GM18519 (cell line): Measurements from ENCODE around the gene ZDHHC3.
"Not testable (repeated sequence)": the region's sequence is repeated elsewhere in the genome, so short reads cannot be mapped to it uniquely, and the experiment has no call there.

ENCODE experiments used
- ATAC-seq: cut with Tn5 transposase; IDR thresholded peaks from one replicate; pipeline ENCODE4 v1.9.1; 2021; ENCODE audit warnings: mild to moderate bottlenecking, moderate library complexity; ENCODE audit not compliant: unreplicated experiment, low FRiP score

The ZDHHC3 gene

DNA sequence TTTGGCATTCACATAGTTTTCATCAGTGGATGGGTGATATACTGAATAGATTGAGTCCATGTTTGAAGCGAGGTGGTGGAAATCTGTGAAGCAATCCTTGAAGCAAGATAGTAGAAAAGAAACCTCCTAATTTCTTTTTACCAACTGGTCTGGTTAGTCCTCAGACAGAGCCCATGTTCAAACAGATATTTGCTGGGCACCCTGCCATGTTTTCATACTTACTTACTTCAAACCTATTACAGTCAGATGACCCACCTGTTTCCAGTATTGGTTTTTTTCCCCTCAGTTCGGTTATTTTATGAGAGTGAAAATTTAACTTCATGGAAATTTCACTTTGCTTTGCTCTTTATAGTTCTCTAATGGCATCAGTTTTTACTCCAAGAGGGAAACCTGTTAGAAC is 23.8 kb upstream of the ZDHHC3 start:
- no peak for ATAC-seq

GRCh38 chr3:44996556-44996969 is 20.6 kb upstream of the ZDHHC3 start:
- ATAC-seq = no peak

GRCh38 chr3:44995142-44995770 is 19.3 kb upstream of the ZDHHC3 start:
- ATAC-seq = no peak

GRCh38 chr3:44993471-44994205 is 17.7 kb upstream of the ZDHHC3 start:
- ATAC-seq = no peak

- ATAC-seq = no peak
Measured at GRCh38 chr3:44992555-44993470, 16.8 kb upstream of the ZDHHC3 start.

- ATAC-seq = no peak
Measured at GRCh38 chr3:44991326-44991725, 15.4 kb upstream of the ZDHHC3 start.

- no peak for ATAC-seq
Measured at GRCh38 chr3:44989636-44990373, 13.8 kb upstream of the ZDHHC3 start.

DNA sequence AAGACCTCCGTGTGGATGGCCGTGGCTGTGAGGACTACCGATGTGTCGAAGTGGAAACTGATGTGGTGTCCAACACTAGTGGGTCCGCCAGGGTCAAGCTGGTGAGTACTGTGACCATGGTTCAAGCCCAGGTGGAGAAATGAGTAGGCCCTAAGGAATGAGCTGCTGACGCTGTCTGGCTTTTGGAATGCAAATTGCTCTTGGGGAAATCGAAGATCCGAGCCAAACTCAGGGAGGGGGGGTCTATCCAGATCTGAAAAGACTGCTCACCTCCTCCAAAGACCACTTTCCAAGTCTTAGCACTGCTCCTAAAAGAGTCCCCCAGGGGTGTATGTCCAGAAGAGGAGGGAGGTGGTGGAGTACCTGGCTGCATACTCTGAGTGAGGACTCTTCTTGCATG is 13.2 kb upstream of the ZDHHC3 start:
- no peak for ATAC-seq

GRCh38 chr3:44988073-44988472 is 12.1 kb upstream of the ZDHHC3 start:
- ATAC-seq = no peak

- ATAC-seq = no peak
Measured at GRCh38 chr3:44987332-44987731, 11.4 kb upstream of the ZDHHC3 start.

- ATAC-seq = not testable (repeated sequence)
Measured at GRCh38 chr3:44986330-44986729, 10.4 kb upstream of the ZDHHC3 start.

- ATAC-seq = no peak
Measured at GRCh38 chr3:44984335-44984734, 8.4 kb upstream of the ZDHHC3 start.

- ATAC-seq = no peak
Measured at GRCh38 chr3:44983484-44983941, 7.5 kb upstream of the ZDHHC3 start.

- ATAC-seq = no peak
Measured at GRCh38 chr3:44982817-44983216, 6.8 kb upstream of the ZDHHC3 start.

DNA sequence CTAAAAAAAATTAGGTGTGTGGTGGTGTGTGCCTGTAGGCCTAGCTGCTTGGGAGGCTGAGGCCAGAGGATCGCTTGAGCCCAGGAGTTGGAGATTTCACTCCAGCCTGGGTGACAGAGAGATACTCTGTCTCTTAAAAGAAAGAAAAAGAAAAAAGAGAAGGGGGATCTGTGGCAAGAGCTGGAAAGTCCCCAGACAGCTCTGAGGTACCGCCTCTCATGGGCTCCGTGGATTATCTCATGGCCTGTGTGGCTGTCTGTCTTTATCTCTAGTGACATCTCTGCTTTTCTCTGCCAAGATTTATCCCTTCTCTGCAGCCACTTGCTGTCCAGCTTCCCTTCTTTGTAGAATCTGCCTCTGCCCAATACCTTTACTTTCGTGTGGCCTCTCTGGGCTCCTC is 5.8 kb upstream of the ZDHHC3 start:
- no peak for ATAC-seq

DNA sequence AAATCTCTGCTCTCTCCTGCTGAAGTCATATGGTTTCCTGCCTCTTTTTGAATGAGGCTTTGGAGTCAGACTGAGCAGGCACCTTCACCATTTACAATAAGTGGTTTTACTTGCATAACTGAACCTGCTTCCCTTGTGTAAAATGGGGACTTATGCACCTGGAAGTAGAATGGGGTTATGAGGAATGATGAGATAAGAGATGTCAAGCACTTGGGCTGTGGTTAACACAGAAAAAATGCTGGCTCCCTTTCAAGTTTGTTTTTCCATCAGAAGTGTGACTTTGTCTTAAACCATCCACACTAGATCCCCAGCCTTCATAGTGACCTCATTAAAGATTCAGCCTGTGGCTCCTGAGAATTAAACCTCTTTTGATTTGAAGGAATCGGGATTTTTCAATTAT is 5.2 kb upstream of the ZDHHC3 start:
- no peak for ATAC-seq

- no peak for ATAC-seq
Measured at GRCh38 chr3:44974416-44974815, 1.6 kb downstream of the ZDHHC3 start.

DNA sequence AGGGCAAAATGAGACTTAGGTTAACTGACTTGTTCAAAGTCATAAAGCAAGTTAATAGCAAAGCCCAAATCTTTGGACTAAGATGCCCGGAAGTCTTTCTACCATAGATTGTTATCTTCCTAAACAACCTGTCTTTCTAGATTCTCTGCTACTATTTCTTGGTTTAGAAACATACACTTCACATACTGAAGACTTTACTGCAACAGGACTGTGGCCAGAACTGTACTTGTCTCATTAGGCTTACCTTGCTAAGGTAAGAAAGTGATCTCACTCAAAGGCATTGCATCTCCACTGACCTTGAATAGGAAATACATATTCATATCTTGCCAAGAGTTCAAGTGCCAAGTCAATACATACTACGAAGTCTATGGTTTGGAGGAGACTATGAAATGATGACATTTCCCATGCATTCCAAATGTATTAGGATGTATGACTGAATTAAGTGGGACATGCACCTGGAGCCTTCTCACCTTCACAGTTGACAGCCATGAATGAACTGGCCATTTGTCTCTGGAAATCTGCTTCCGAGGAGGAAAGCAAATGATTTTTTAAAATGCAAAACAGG is 5.0 kb downstream of the ZDHHC3 start:
- ATAC-seq = no peak

DNA sequence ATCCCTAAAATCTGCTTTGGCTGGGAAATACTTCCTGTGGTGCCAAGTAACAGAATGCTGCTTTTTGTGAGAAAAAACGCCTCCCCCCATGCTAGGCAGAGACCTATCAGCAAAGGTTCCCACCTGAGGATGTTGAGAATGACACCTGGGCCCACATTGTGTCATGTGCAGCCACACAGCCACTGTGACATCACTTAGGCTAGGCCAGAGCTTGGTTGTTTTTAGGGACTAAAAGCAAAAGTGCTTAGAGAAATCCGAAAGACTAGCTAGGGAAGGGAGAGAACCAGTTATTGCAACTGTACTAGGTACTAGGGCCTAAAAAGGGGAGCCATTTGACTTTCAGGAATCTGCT is 6.2 kb downstream of the ZDHHC3 start:
- no peak for ATAC-seq

DNA sequence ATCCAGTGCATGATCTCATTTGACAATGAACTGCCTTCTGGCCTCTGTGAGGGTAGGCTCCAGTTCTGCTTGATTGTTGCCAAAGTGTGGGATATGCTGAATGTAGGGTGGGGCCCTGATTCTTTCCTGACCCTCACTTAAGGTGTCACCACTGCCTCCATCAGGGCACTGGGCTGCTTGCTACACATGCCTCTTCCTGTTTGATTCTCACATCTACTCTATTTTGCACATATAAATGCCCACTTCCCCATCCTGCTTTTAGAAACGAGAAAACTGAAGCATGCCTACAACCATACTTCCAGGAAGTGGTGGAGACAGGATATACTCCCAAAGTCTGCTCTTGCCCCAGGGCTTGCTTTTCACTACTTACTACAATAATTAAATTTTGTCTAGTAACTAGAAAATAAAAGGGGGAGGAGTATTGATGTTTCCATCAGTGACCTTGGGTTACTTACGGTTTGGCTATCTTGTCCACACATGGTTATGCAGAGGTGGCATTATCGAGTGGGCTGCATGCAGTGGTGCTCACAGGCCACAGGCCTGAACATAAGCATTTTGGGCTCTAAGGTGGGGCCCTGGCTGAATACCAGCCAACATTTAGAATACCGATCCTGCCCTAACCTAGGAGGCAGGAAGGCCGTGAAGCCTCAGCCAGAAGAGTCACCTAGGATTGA is 6.7 kb downstream of the ZDHHC3 start:
- ATAC-seq = no peak
